GM03348 (cell line): ENCODE measurements around the gene PAQR8.

Experiments
- DNase-seq: peaks from one replicate; pipeline ENCODE4 v3.0.0; 2012; ENCODE audit warnings: low spot score

The PAQR8 gene

DNA sequence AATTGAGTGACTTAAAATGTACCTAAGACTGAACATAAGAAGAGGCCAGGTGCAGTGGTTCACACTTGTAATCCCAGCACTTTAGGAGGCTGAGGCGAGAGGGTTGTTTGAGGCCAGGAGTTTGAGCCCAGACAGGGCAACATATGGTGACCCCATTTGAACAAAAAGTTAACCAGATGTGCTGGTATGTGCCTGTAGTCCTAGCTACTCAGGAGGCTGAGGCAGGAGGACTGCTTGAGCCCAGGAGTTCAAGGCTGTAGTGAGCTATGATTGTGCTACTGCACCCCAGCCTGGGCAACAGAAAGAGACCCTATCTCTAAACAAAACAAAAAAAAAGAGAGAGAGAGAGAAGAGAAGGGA lies 10.1 kb upstream of the PAQR8 start:
- DNase-seq = no peak

DNA sequence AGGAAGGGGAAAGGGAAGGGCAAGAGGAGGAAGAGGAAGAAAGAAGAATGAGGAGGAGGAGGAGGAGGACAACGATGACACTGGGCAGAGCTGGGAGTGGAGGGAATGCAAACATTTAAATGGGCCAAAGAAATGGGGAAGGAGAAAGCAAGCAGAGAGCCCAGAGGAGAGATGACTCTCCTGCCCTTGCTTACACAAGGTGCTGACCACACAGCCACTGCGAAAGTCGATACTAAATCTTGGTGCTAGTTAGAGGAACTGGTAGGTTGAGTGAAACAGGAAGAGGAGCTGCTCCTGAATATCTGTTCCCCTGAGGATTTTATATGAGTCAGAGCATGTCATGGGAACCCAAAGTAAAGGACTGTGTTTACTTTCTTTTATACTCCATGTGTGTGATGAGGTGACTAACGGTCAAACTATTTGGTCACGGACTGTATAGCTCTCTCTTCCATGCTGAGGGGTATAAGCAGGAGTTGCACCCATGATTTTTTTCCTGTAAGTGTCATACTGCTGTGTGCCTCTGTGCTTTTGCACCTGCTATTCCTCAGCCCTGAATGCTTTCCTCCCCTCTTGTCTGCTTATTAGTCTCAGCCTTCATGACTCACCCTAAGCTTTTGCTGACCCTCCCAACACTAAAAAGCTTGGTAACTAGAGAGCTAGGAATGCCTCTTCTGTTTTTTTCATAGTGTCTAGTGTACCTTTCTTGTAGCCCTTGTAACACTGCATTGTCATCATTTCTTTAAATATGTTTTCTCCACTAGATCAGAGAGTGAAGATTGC lies 9.5 kb upstream of the PAQR8 start:
- DNase-seq = peak; percentile 82

DNA sequence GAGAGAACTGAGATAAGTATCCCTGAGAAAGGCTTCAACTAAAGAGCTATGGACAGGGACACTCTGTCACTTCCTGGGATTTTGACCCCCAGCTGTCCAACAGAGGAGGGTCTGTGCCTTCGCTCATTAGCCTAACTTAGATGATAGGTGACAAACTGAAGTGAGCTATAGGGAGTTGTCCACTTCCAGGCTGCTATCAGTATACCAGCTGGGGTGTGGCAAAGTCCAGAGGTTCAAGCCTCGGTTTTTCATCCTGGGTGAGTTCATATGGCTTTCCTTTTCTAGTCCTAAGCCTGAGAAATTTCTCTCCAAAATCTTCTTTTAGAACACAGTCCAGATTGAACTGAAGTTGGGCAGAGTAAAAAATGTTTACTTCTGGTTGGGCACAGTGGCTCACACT lies 5.9 kb upstream of the PAQR8 start:
- DNase-seq = no peak

DNA sequence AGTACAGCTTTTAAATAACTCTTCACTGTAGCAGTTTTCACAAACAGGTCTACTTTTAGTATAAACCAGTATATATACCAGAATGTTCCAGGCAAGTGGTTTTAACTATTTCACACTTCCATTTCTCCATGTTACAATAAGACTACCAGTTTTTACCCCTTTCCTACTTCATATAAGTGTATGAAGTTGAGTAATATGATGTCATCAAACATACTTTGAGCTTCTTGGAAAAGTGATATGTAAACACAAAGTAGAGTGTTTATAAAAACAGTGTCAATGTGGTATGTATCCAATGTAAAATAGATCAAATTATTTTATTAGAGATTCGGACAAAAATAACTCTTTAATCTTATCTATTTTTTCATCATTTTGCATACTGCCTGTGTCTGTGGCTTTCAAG lies 2.5 kb upstream of the PAQR8 start:
- no peak for DNase-seq

DNA sequence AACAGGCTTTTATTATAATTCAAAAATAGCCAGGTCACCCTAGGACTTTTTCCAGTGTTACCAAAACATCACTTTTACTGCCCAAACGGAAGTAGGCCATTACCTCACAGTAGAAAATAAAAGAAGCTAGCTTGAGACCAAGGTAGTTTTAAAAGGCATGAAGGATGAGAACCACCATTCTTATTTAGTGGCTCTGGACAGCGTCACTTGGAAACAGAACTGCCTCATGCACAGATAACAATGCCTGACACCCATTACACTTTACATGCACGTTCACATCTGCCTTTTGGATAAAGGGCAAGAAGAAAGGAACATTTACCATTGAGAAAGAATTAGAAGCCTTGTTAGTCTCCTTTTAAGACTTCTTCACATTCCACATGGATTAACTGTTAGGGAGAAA lies 1.9 kb upstream of the PAQR8 start:
- DNase-seq = no peak

DNA sequence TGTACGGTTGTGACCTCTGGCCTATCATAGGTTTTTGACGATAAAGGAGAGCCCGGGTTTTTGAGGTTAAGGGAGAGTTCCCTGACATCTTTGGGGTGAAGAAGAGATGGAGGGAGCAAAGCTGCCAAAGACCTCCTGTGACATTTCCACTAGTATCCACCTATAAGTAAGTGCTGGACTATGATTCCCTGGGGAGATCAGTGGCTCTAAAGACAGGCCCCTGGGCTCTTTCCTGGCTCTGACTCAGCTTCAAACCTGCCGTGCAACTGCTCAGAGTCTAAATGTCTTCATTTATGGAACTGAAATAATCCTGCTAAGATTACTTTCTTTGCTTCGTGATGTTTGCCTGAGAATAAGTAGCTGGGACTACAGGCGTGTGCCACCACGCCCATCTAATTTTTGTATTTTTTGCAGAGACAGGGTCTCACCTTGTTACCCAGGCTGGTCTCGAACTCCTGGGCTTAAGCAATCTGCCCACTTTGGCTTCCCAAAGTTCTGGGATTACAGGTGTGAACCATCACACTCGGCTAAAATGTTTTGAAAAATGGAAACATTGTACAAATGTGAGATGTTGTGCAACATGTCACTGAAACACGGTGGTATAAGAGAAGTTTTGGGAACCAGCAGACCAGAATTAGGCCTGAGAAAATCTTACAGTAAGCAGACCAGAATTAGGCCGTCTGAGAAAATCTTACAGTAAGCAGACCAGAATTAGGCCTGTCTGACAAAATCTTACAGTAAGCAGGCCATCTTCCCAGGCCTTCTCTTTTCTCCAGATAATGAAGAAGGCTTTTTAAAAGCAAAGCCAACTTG lies 1.1 kb upstream of the PAQR8 start:
- no peak for DNase-seq

DNA sequence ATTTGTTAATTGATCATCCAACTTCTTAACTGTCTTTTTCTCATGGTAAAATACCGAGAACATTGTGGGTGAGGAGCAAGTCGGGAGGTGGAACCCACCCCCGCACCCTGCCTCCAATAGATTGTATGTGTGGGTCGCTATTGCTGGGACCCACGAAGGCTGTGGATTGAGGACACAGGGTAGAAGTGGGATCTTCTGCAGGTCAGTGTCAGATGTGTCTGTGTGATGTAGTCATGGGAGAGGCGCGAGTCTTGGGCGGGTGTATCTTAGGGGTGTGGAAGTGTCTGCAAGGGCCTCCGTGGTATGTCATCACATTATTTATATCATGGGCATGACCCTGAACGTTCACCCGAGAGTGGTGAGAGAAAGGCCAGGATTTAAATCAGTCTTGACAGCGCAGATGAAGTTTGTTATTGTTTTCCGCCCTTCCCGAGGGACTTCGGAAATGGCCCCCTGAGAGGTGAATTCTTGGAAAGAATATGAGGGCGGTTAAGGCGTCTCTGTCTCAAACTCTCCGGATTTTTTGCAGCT lies 472 bp upstream of the PAQR8 start:
- peak; percentile 49 for DNase-seq

DNA sequence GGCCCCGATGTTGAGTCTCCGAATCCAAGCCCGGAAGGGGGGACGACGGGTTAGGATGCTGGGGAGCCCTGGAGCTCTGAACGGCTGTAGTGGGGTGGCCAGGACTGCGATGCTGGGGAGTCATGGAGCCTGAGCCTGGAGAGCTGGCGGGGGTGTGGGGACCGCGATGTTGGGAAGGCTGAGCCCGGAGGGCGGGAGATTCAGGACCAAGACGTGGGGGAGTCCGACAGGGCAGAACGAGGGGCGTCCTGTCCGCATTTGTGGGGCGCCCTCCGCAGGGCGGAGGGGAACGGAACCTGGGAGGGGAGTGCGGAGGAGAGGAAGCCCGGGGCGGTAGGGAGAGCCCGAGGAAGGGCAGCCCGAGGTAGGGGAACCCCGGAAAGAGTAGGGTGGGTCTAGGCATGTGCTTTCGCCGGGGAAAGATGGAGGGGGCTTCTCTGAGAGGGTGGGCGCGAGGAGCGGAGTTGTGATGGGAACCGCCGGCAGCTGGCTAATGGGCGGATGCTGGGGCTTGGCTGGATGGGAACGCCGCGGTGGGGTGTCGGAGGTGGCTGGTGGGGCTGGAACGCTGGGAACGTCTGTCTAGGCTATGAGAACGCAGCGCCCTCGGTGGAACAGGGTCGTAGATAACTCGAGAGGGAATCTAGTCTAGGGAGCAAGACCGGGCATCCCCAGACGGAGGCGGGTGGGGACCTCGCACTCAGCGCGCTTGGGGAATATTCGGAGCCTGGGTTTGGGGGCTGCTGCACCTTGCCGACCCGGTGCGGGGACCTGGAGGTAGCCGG lies 684 bp downstream of the PAQR8 start:
- peak; percentile 55 for DNase-seq

DNA sequence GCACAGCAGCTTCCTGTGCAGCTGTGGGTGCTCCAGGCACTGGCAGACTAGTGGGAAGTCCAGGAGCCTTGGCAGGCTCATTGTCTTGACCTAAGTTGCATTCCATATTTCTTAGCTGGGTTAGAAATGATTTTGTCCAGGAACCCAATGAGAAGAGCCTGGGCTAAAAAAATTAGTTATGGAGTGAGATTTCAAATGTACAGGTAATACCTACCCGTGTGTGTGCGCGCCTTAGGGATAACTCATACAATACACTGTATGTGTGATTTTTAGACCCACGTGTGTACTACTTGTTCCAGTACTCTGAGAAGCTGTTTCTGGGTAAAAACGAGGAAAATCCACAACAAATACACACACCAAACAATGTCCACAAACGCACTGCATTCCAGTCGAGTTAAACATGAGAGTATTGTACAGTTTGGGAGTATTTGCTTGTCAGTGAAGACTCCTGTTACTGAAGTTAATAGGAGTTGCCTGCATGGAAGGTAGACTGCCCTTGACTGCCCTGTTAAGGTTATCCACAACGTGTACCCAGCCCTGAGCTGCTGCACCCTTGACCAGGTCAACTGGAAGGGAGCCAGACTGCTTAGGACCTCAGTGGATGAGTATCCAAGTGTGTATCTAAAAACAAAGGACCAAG lies 1.4 kb downstream of the PAQR8 start:
- no peak for DNase-seq

DNA sequence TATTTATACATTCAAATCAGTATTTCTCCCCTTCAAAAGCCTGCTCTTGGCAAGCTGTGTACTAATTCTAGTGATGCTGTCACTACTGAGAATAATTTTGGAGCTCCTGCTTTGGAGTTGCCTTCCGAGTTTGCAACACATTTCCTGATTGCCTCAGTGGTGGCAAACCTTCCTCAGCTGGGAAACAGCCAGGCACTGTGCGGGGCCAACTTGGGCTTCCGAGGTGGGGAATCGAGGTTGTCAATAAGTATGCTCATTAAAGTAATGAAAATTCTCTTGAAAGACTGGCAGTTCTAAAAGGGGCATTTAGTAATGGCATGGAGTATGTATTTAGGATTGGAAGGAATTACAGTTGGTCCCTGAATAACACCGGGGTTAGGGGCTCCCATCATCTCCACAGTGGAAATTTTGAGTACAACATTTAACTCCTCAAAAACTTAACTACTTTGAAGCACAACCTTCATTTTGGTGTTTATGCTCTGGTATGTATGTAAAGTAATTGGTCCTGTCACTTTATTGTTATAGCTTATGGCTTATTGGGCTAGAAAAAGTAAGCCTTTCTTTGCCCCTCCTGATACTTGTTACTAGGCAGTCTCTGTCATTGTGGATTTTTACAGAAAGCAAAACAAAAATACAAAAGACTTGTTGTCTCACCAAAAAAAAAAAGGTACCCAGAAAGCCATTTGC lies 2.7 kb downstream of the PAQR8 start:
- no peak for DNase-seq

DNA sequence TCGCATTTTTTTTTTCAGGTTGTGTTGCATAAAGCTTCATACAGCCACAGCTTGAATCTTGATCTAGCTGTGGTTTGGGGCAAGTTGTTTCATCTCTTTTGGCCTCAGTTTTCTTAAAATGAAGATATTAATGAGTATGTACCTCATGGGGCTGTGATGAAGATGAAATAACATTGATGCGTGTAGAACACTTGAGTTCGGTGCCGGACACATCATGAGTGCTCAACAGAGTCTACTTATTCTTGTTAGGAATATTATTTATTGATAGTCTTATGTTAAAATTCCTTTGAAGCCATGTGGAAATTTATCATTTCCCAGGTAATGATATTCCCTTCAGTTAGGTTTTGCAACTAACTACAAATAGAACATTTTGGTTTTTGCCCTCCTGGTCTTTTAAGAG lies 3.4 kb downstream of the PAQR8 start:
- DNase-seq = no peak

DNA sequence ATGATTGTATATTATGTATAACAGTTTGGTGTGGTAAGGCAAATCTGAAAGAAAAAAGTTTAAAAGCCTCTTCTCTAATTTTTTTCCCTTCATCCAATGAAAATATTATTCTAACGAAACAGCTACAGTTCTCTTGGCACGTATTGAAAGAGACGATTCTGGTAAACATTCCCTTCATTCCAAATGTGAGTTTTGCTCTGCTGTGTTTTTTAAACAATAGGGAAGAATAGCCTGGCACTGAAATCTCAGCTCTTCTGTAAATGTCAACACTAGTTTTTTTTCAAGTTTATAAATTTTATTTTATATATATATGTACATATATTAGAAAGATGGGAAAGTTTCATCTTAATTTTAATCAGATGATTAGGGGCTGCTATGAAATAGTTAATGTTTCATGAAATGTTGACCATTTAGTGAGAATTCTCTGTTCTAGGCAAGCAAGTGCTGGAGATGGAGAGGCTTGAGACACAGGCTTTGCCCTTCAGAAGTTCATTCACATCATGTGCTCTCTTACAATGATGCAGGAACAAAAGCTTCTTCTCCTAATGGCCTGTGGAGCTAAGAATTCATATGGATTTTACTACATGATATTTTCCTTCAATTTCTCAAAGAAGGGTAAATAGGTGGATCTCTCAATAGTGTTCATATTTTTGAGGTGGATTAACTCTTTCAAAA lies 4.1 kb downstream of the PAQR8 start:
- DNase-seq = peak; percentile 24

DNA sequence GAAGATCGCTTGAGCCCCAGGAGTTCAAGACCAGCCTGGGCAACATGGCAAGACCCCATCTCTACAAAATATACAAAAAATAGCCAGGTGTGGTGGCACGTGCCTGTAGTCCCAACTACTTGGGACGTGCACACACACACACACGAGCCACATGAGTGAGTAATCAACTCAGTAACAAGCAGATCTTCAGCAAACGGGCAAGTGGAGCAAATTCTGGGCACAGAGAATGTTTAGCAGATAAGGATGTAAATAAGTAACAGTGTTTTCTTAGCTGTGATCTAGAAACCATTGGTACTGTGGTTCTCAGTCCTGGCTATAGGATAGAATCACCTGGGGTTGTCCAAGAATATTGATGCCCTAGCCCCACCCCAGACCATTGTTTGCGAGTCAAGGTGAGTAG lies 6.1 kb downstream of the PAQR8 start:
- no peak for DNase-seq

DNA sequence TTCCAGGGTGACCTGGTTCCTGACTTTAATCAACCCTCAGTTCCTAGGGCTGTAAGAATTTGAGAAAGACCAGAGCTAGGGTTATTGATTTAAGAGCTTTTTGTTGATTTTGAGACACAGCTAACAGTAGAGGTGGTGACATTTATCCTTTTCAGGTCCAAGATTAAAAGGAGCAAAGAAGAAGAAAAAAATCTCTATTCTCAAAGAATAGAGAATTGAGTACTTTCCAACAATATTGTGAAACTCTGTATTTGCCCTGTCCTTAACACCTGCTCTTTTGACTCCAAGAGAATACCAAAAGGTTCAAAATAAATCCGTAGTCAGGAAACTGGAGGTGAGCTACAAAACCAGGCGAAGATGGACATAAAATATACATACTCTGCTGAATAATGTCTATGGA lies 7.3 kb downstream of the PAQR8 start:
- DNase-seq = no peak

DNA sequence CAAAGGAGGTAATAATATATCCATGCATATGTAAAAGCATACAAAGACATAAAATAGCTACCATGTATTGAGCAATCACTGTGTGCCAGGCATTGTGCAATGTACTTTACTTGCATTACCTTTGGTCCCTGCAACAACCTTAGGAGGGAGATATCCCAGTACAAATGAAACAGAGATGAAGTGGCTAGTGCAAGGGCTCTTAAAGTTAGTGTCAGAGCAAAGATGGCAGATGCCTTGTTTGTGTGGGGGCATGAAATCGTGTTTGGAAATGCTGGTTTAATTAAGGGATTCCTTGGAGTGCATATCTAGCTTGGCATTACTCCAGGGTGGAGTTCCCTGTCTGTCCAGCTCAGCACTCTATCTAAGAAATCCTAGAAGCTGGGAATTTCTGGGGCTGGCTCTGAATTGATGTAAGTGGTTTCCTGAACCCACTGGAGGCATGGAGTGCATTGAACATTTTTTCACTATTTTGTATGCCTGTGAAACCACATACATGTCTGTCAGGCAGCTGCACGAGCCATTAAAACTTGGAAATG lies 9.8 kb downstream of the PAQR8 start:
- DNase-seq = no peak

DNA sequence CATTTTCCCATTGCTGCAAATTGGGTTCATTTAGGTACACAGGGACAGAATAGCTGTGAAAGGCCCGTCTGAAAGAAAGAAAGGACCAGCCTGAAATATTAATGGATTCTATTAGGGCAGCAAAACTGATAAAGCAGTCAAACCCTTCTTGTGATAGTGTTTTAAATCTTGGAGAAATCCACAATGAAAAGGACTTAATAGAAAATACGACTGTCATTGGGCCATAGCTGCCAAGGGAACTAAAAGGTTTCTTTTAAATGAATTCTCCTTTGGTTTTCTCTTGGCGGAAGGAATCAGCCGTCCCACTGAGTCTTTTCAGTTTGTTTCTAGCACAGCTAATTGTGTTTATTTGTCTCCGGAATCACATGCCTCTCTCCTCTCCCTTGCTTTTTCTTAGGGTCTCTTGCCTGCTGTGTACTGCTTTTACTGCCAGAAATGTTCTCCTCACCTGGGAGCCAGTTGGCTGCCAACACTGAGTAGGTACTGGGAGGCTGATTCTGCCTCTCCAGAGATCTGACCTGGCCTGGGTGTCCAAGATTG lies 11.3 kb downstream of the PAQR8 start:
- no peak for DNase-seq

DNA sequence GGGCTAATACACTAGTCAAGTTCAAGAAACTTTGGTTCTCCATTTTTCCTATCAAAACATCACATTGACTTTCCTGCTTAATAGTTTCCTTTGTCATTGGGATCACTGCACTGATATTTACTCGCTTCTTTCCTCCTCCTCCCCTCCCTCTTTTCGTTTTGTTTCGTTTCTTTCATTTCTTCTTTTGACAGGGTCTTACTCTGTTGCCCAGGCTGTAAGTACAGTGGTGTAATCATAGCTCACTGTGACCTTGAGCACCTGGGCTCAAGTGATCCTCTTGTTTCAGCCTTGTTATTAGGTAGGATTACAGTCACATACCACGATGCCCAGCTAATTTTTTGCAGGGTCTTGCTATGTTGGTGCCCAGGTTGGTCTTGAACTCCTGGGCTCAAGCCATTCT lies 12.3 kb downstream of the PAQR8 start:
- no peak for DNase-seq

DNA sequence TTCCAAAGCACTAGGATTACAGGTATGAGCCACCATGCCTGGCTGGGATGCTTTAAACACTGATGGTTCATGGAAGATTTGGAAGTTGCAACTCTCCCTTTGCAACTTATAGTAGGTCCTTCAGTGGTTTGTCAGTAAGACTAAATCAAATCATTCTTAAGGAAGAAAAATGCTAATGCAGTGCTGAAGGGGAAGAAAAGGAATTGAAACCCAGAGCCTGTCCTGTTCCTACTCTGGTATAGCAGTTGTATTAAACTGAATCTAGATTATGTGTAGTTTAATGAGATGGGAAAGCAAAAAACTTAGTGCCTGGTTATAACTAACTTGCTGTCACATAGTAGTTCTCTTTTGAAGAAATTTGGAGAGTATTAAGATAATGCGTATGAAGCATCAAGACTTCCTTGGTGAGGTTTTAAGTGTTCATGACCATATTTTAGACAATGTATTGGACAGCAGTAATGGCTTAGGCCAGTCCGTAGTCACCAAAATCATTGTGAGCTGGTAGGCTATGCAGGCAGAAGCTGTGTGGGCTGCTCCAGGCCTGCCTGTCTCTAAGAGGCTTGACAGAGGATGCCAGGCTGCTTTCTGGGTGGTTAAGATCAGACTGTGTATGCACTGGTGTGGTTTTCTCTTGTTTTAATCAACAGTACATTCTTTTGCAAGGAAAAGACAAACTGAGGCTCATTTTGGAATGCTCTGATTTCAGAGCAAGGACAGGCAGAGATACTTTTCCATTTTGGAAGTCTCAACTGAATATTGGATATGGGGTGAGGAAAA lies 14.0 kb downstream of the PAQR8 start:
- no peak for DNase-seq

DNA sequence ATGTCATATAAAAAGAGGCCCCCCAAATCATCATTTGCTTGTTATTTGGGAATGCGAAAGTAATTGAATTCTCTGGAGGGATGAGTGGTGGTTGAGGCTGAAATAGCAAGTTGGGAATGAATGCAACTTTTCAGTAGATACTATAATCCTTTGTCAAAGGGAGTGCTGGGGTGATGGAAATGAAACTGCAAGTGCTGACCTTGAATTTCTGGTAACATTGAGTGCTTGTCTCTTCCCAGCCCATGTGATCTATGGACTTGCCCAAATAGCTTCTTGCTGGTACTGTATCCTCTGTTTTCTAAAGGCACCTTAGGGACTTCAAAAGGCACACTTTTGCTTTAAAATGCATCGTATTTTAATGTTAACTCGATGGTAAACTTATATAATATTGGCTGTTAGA lies 14.8 kb downstream of the PAQR8 start:
- DNase-seq = no peak
